ENCODE results near the gene ZNF101.

Gene ZNF101

GRCh38 chr19:19642506-19643157, 26.0 kb upstream of the ZNF101 start:
- peak overlapping the region; percentile 93 for H3K4me3 ChIP-seq (ENCODE audit: low read depth, low read length)
- TF ChIP-seq CTCF (IDR thresholded peaks at IDR 0.05; ENCODE audit: insufficient read depth, low read depth, low read length, missing control alignments), result no peak
- DNase-seq (ENCODE audit: low read depth), result peak; percentile 72

- H3K4me3 ChIP-seq (ENCODE audit: low read depth, low read length), result peak within 1 kb of the TSS; percentile 93
- DNase-seq (ENCODE audit: low read depth), result peak; percentile 91
- TF ChIP-seq CTCF (IDR thresholded peaks at IDR 0.05; ENCODE audit: insufficient read depth, low read depth, low read length, missing control alignments), result peak; percentile 77
Measured at GRCh38 chr19:19643158-19644053, 25.2 kb upstream of the ZNF101 start, which contains the start of gene GMIP. Gene GMIP, minus strand, starts transcription at chr19:19643657. Its CDS starts 128 bp downstream, at chr19:19643529.

- no peak for DNase-seq (ENCODE audit: low read depth)
- H3K4me3 ChIP-seq (ENCODE audit: low read depth, low read length), result peak overlapping the region; percentile 93
- TF ChIP-seq CTCF (IDR thresholded peaks at IDR 0.05; ENCODE audit: insufficient read depth, low read depth, low read length, missing control alignments), result no peak
Measured at GRCh38 chr19:19644054-19644388, 24.6 kb upstream of the ZNF101 start.

GRCh38 chr19:19645233-19645870, 23.3 kb upstream of the ZNF101 start:
- no peak for TF ChIP-seq CTCF (IDR thresholded peaks at IDR 0.05; ENCODE audit: insufficient read depth, low read depth, low read length, missing control alignments)
- no peak for DNase-seq (ENCODE audit: low read depth)
- no peak overlapping the region for H3K4me3 ChIP-seq (ENCODE audit: low read depth, low read length)

- no peak overlapping the region for H3K4me3 ChIP-seq (ENCODE audit: low read depth, low read length)
- no peak for DNase-seq (ENCODE audit: low read depth)
Measured at GRCh38 chr19:19647037-19647835, 21.4 kb upstream of the ZNF101 start.

More at GRCh38 chr19:19647037-19647835, 21.4 kb upstream of the ZNF101 start:
- no peak for TF ChIP-seq CTCF (IDR thresholded peaks at IDR 0.05; ENCODE audit: insufficient read depth, low read depth, low read length, missing control alignments)

Measured in GM12865 (cell line).